BJ (cell line): ENCODE data around the gene KCNC3. TPM values are rescaled to one million over a fixed set of nuclear protein-coding genes. Genes with fewer than 3 reads are reported as not detected.
"Not testable (repeated sequence)": the region's sequence is repeated elsewhere in the genome, so short reads cannot be mapped to it uniquely, and the experiment has no call there.

Experiments
- CTCF ChIA-PET: fragments of 350-600 bp; formaldehyde crosslinking; extraction: SDS; loops from one replicate; lab custom pipeline; 2021; ENCODE audit warnings: antibody characterized with exemption, inconsistent platforms; lab: Yijun Ruan, JAX
- POLR2A ChIA-PET: fragments of 300-600 bp; sonication (Branson Sonifier 250); formaldehyde crosslinking; extraction: SDS; loops from one replicate; lab custom pipeline; 2021; ENCODE audit warnings: antibody characterized with exemption; lab: Charles Lee
- DNase-seq: peaks from one replicate; pipeline ENCODE4 v3.0.0-alpha.2; 2011; ENCODE audit warnings: low read depth
- H3K27me3 ChIP-seq: 2 replicates; pipeline ENCODE4 v1.6.0; 2011; ENCODE audit warnings: low read length; ENCODE audit not compliant: control insufficient read depth, insufficient read depth
- H3K36me3 ChIP-seq: 2 replicates; pipeline ENCODE4 v1.5.1; 2011; ENCODE audit warnings: low read length; ENCODE audit not compliant: control insufficient read depth, insufficient read depth
- H3K4me3 ChIP-seq: 2 replicates; pipeline ENCODE4 v1.5.1; 2011; ENCODE audit warnings: low read depth, mild to moderate bottlenecking, control low read depth, low read length
- CTCF ChIP-seq: IDR thresholded peaks from 2 replicates; pipeline ENCODE4 v1.5.1; 2011; ENCODE audit warnings: low read depth, mild to moderate bottlenecking, control low read depth, inconsistent platforms, low read length, moderate library complexity; ENCODE audit not compliant: insufficient read depth
- polyA plus RNA-seq: library from polyadenylated mRNA; depleted of rRNA; stranded (reverse); fragments of >200 nt; gene quantifications from 2 replicates; pipeline ENCODE4 v1.2.3, GENCODE V29; 2011

Gene KCNC3
- polyA plus RNA-seq, 1 experiment: 0.04 TPM

GRCh38 chr19:50358483-50359327 is 29.5 kb upstream of the KCNC3 start:
- H3K4me3 ChIP-seq: peak overlapping the region; percentile 54
- POLR2A ChIA-PET: no interaction called here
- H3K27me3 ChIP-seq: no peaks in the 10 kb centered on the region
- CTCF ChIA-PET: interaction anchor here (0.6 to 3.2 kb wide), 8 partner anchors 9 to 642 kb away, joined by 3 to 79 read pairs (median 8); no protein-coding TSS in a partner anchor
- H3K36me3 ChIP-seq: no peaks in the 10 kb centered on the region
- DNase-seq: no peak
- TF ChIP-seq CTCF: no peak

- ChIA-PET POLR2A (no interaction called here), CTCF (interaction anchor here (0.6 to 3.2 kb wide), 23 partner anchors 8 to 564 kb away, joined by 3 to 79 read pairs (median 4); partner anchors contain the start of genes ASPDH, NAPSA and NR1H2)
- no peaks in the 10 kb centered on the region for H3K27me3 ChIP-seq
- DNase-seq: no peak
- TF ChIP-seq CTCF: peak; percentile 86
- H3K36me3 ChIP-seq: no peaks in the 10 kb centered on the region
- H3K4me3 ChIP-seq: peak overlapping the region; percentile 42
Measured at GRCh38 chr19:50357178-50358100, 28.3 kb upstream of the KCNC3 start.

DNA sequence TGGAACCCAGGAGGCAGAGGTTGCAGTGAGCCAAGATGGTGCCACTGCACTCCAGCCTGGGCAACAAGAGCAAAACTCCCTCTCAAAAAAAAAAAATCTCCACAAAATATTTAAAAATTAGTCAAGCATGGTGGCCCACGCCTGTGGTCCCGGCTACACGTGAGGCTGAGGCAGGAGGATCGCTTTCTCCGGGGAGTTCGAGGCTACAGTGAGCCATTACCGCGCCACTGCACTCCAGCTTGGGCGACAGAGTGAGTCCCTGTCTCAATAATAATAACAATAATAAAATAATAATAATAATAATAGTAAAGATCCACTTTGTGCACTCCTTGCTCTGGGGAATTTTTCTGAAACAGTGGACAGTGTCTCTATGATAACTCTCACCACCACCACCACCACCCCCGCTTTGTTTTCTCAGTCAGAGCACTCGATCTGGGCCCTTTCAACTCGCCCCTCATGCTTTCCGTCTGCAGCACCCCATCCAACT is 27.6 kb upstream of the KCNC3 start:
- POLR2A ChIA-PET: no interaction called here
- no peaks in the 10 kb centered on the region for H3K27me3 ChIP-seq
- H3K4me3 ChIP-seq: no peak overlapping the region

DNA sequence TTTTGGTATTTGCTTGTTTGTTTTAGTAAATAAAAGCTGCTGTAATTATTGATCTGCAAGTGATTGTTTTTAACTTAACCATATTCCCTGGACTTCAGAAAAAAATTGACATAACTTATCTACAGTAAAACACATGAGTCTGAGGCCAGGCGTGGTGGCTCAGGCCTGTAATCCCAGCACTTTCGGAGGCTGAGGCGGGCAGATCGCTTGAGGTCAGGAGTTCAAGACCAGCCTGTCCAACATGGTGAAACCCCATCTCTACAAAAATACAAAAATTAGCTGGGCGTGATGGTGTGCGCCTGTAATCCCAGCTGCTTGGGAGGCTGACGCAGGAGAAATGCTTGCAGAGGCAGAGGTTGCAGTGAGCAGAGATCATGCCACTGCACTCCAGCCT is 24.3 kb upstream of the KCNC3 start:
- CTCF ChIA-PET: interaction anchor here (1.3 to 1.6 kb wide), 2 partner anchors 8 to 111 kb away, joined by 4 to 6 read pairs; no protein-coding TSS in a partner anchor

More for the DNA sequence above, 27.6 kb upstream of the KCNC3 start:
- no peak for DNase-seq
- no peaks in the 10 kb centered on the region for H3K36me3 ChIP-seq
- CTCF ChIA-PET: interaction anchor here (0.6 to 3.2 kb wide), 20 partner anchors 9 to 565 kb away, joined by 3 to 79 read pairs (median 4); partner anchors contain the start of genes ASPDH, NAPSA and NR1H2
- TF ChIP-seq CTCF: no peak

GRCh38 chr19:50352242-50352641 is 23.1 kb upstream of the KCNC3 start:
- DNase-seq: no peak
- H3K4me3 ChIP-seq: no peak overlapping the region
- peaks cover 2% of the 10 kb centered on the region; the same call in 1 of the 2 replicates for H3K27me3 ChIP-seq
- no peaks in the 10 kb centered on the region for H3K36me3 ChIP-seq
- TF ChIP-seq CTCF: no peak
- ChIA-PET CTCF (interaction anchor here (1.2 to 2.5 kb wide), 7 partner anchors 10 to 113 kb away, joined by 3 to 7 read pairs (median 4); no protein-coding TSS in a partner anchor), POLR2A (no interaction called here)

More for the DNA sequence above, 24.3 kb upstream of the KCNC3 start:
- H3K4me3 ChIP-seq, H3K27me3 ChIP-seq, H3K36me3 ChIP-seq, POLR2A ChIA-PET, DNase-seq: not testable (repeated sequence)
